NCI-H1694 treated with DMSO at 0.1 percent for 48 hours (cell line): Measurements from ENCODE around the gene CRYM.
"Not testable (repeated sequence)": the region's sequence is repeated elsewhere in the genome, so short reads cannot be mapped to it uniquely, and the experiment has no call there.

Source experiments
- DNase-seq: peaks from one replicate; lab custom pipeline; 2025; lab: John Stamatoyannopoulos, UW

Gene CRYM

GRCh38 chr16:21279501-21279900 lies 1.4 kb upstream of the CRYM start:
- no peak for DNase-seq

GRCh38 chr16:21277045-21277926 lies 804 bp downstream of the CRYM start:
- DNase-seq: no peak

- no peak for DNase-seq
Measured at GRCh38 chr16:21276090-21276489, 2.0 kb downstream of the CRYM start.

- no peak for DNase-seq
Measured at GRCh38 chr16:21275529-21275928, 2.6 kb downstream of the CRYM start.

- no peak for DNase-seq
Measured at GRCh38 chr16:21274172-21274726, 3.8 kb downstream of the CRYM start.

GRCh38 chr16:21272763-21273162 lies 5.3 kb downstream of the CRYM start:
- DNase-seq: not testable (repeated sequence)

- no peak for DNase-seq
Measured at GRCh38 chr16:21272253-21272652, 5.8 kb downstream of the CRYM start.

GRCh38 chr16:21268236-21268635 lies 9.9 kb downstream of the CRYM start:
- DNase-seq: no peak

- no peak for DNase-seq
Measured at GRCh38 chr16:21267298-21267697, 10.8 kb downstream of the CRYM start.

GRCh38 chr16:21265104-21265837 lies 12.8 kb downstream of the CRYM start:
- no peak for DNase-seq

- DNase-seq: no peak
Measured at GRCh38 chr16:21264571-21265036, 13.5 kb downstream of the CRYM start.

- DNase-seq: no peak
Measured at GRCh38 chr16:21263640-21264570, 14.2 kb downstream of the CRYM start.

GRCh38 chr16:21262779-21263639 lies 15.1 kb downstream of the CRYM start:
- no peak for DNase-seq

- DNase-seq: no peak
Measured at GRCh38 chr16:21260870-21261791, 17.0 kb downstream of the CRYM start.

- no peak for DNase-seq
Measured at GRCh38 chr16:21257284-21257683, 20.8 kb downstream of the CRYM start.

GRCh38 chr16:21256636-21257035 lies 21.5 kb downstream of the CRYM start:
- DNase-seq: no peak

- DNase-seq: no peak
Measured at GRCh38 chr16:21253470-21253869, 24.6 kb downstream of the CRYM start.

- no peak for DNase-seq
Measured at GRCh38 chr16:21250072-21250923, 27.8 kb downstream of the CRYM start.

- not testable (repeated sequence) for DNase-seq
Measured at GRCh38 chr16:21248179-21248578, 29.9 kb downstream of the CRYM start.
